ENCODE results near the gene OR51B6.
"Not testable (repeated sequence)": the region's sequence is repeated elsewhere in the genome, so short reads cannot be mapped to it uniquely, and the experiment has no call there.

OR51B6 gene

DNA sequence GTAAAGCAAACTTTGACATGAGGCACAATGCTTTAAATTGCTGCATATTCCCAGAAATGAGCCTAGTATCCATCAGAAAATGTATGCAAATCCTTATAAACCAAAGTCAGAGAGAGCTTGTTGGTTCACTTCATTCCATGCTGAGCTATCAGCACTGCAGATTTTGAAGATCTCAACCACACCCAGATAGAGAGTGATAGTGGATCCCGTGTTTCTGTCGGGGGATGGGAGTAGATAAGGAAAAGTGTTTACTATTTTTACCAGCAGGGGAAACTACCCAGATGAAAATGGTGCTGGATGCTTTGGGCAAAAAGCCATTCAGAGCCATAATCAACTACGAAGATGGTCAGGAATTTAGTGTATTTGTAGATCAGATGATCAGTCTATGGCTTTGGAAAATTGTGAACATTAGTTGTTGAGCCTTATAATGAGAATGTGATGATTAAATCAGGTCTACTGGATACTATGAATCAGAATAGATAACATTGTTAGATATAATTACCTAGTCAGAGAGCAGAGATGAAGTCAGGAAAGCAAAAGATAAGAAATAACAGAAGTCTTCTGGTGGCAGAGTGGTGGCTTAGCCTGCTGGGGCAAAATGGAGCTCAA lies 10.8 kb downstream of the OR51B6 start:
- intact Hi-C loops (cut with DNase I), result no loop called here
- no peak for DNase-seq

DNA sequence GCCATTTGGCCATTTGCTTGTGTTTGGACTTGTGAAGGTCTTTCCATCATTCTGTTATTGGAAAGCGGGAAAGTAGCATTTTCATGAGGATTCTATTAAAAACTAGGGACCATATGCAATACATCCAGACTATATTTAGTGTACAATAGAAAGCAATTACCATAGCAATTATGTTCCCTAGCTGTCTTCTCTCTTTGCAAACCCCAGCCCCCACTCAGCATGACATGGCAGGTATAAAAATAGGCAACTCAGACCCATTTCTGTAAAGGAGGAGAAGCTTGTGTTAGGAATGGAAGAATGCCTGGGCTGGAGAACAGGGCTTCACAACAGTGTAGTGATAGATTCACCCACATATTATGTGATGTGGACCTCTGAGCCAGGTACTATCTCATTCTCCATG lies 12.4 kb downstream of the OR51B6 start:
- DNase-seq, result no peak
- intact Hi-C loops (cut with DNase I), result no loop called here

- intact Hi-C loops (cut with DNase I), result no loop called here
- no peak for DNase-seq
Measured at GRCh38 chr11:5364214-5364613, 12.9 kb downstream of the OR51B6 start.

- intact Hi-C loops (cut with DNase I); DNase-seq: not testable (repeated sequence)
Measured at GRCh38 chr11:5366365-5366764, 15.1 kb downstream of the OR51B6 start.

- intact Hi-C loops (cut with DNase I), result no loop called here
- DNase-seq, result no peak
Measured at GRCh38 chr11:5366856-5367255, 15.5 kb downstream of the OR51B6 start.

- intact Hi-C loops (cut with DNase I), result no loop called here
- no peak for DNase-seq
Measured at GRCh38 chr11:5367448-5368074, 16.3 kb downstream of the OR51B6 start.

- no peak for DNase-seq
- intact Hi-C loops (cut with DNase I), result no loop called here
Measured at GRCh38 chr11:5368502-5369043, 17.3 kb downstream of the OR51B6 start.

DNA sequence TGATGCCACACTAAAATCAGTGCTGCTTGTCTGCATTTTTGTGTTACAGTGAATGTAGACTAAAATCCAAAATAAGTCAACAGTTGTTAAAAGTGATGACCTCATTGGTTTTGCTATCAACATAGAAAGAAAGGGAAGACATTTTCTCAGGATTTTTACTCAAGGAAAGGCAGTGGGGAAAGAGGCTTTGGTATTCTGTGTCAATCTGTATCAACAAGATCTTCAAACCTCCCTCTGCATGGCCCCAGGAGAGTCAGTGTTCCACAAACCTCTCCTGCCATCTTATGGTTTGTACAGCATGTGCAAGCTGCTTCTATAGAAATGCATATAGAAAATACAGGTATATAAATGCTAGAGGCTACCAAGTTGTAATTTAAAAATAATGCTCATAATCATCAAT lies 18.5 kb downstream of the OR51B6 start:
- no peak for DNase-seq
- intact Hi-C loops (cut with DNase I), result no loop called here

- DNase-seq, result peak; percentile 3 to 76 (median 38)
- intact Hi-C loops (cut with DNase I), result no loop called here
Measured at GRCh38 chr11:5380740-5381342, 29.5 kb downstream of the OR51B6 start.

DNA sequence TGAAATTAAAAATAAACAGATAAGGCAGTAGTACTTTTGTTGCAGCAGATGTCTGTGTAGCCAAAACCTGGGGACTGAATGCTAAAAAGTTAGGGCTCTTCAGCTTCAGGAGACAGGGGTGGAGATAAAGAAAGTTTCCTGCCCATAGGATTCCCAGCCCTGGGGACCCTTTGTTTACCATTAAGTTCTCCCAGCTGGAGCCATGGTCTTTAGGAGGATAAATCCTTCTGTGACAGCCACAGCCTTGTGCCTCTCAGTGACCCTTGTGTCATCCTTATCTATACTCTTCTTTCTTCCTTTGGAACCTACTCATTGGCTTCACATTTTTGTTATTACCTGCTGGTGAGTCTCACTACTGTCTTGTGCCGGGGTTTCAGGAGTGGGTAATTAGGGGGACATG lies 32.3 kb downstream of the OR51B6 start, which contains the start of gene OR51M1:
Gene OR51M1 (plus strand): TSS at position 237 of the 400 bp plus-strand sequence. CDS start 5,587 bp downstream, outside the sequence.
- intact Hi-C loops (cut with DNase I), result no loop called here
- DNase-seq, result no peak

DNA sequence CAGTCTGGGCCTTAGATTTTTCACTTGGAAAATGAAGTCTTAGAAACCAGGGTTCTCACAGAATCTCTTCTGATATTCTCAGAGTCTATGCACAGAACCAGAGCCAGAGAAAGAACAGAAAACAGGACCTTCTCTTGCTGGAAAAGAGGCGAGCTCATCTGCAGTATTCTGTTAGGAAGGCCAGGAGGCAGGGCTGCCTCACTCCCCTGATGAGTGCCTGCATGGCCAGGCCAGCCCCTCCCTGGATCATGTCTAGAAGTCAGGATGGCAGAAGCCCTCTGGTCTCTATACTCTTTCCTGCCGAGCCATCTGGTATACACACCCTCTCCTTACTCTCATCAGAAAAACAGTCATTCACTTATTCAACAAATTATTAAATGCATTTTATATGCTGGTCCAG lies 33.0 kb downstream of the OR51B6 start:
- intact Hi-C loops (cut with DNase I), result no loop called here
- no peak for DNase-seq

DNA sequence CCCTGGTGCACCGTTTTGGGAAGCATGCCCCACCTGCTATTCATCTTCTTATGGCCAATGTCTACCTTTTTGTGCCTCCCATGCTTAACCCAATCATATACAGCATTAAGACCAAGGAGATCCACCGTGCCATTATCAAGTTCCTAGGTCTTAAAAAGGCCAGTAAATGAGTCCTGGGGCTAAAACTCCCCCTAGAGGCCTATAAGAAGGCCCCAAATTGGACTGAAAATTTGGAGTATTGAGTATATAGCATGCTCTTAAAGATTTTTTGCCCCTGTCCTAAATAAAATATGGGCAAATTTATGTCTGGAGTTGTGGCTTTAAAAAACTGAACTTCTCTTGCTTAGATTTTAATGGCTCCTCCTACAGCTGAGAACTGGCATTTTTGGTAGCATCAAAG lies 38.9 kb downstream of the OR51B6 start:
- no peak for DNase-seq

DNA sequence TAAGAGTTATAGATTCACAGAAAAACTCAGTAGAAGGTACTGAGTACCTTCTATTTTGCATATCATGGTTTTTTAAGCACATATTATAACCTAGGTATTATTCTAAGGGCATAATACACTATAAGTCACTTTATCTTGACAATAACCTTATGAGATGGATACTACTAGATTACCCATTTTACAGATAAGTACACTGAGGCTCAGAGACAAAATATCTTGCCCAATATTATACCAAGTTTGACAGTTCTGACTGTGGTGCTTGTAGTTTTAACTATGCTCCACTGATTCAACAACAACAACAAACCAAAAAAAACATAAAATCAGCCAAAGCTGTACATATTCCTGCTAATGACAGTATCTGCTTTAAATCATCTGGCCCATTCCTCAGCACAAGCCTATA lies 42.8 kb downstream of the OR51B6 start:
- intact Hi-C loops (cut with DNase I), result no loop called here

More for the DNA sequence above, 38.9 kb downstream of the OR51B6 start:
- intact Hi-C loops (cut with DNase I), result no loop called here

GRCh38 chr11:5398936-5399335 lies 47.6 kb downstream of the OR51B6 start:
- intact Hi-C loops (cut with DNase I), result no loop called here
- DNase-seq, result no peak

More for the DNA sequence above, 42.8 kb downstream of the OR51B6 start:
- DNase-seq, result no peak

Measured in head of caudate nucleus (tissue), 42 donors.